NCI-H2227 treated with DMSO at 0.1 percent for 48 hours (cell line): Measurements from ENCODE around the gene KCND2.
"Not testable (repeated sequence)": the region's sequence is repeated elsewhere in the genome, so short reads cannot be mapped to it uniquely, and the experiment has no call there.

Experiments
- DNase-seq: peaks from one replicate; lab custom pipeline; 2025; lab: John Stamatoyannopoulos, UW

KCND2 gene

GRCh38 chr7:120587243-120587642 is 314.3 kb downstream of the KCND2 start:
- no peak for DNase-seq

DNA sequence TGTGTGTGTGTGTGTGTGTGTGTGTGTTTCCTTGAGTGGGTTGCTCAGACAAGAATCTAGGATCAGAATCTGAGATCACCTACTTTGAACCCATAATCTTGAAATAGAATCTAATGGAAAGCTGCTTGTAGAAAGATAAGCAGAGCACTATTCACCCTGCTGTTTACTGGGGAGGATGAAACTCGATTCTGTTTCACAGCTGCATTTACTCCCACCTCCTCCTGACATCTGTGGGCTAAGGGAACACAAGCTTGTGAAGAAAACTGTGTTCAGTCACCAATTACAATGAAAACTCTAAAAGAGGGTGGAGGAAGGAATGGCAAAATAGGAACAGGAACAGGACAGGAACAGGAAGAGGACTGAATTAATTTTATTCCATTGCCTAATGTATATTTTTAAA is 315.4 kb downstream of the KCND2 start:
- DNase-seq, result no peak

- DNase-seq, result no peak
Observed at GRCh38 chr7:120588862-120589261, 315.9 kb downstream of the KCND2 start.

GRCh38 chr7:120600607-120601006 is 327.6 kb downstream of the KCND2 start:
- DNase-seq, result no peak

DNA sequence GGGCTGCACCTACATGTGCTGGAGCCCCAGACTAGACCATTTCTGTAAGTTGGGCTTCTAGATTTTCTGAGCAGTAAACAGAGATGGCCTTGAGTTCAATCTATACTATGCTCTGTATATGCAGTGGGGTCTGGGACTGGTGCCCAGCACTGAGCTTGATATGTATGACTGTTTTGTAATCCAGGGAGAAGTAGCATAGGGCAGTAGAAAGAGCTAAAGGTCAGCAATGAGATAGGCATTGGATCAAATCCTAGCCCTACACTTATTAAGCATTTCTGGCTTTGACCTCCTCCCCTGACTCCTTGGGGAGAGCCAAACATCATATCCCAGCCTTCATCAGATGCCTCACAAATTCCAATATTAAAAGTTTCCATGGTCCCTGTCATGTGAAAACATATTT is 330.4 kb downstream of the KCND2 start:
- no peak for DNase-seq

- DNase-seq, result peak; percentile 63
Observed at GRCh38 chr7:120609136-120609753, 336.3 kb downstream of the KCND2 start.

GRCh38 chr7:120611975-120612374 is 339.0 kb downstream of the KCND2 start:
- DNase-seq, result no peak

GRCh38 chr7:120615703-120616102 is 342.7 kb downstream of the KCND2 start:
- no peak for DNase-seq

- no peak for DNase-seq
Observed at GRCh38 chr7:120617275-120617674, 344.3 kb downstream of the KCND2 start.

GRCh38 chr7:120628251-120628650 is 355.3 kb downstream of the KCND2 start:
- DNase-seq, result no peak

DNA sequence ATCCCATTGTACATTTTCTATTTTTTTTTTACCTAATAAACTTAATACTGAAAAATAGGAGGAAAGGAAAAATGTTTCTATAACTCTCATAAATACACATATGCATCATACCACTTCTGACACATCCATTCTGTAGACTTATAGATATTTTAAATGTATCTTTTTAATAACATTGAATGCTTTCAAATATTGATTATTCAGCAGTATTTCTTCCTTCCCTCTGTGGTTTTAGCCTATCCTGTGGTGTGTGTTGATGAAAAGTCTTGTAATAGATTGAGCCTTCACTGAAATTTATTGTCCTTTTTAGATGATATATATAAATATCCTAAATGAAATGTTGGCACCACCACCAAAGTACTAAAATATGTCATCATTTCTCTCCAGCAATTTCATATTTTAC is 366.9 kb downstream of the KCND2 start:
- no peak for DNase-seq

DNA sequence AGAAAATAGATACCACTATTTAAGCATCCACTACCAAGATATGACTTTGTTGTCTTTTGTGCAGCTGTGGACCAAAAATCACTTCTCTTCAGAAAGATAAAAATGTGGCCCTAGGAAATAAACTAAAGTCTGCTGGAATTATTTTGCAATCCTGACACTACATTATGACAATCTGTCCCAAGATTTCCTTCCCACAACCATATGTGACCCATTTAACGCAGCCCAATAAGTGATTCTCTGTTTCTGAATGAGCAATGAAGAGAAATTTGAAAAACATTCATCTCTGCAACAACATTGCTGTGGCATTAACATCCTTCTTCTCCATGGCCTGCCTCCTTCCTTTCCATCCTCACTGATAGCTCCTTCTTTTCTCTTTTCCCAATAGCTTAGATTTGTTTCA is 373.0 kb downstream of the KCND2 start:
- DNase-seq, result no peak

DNA sequence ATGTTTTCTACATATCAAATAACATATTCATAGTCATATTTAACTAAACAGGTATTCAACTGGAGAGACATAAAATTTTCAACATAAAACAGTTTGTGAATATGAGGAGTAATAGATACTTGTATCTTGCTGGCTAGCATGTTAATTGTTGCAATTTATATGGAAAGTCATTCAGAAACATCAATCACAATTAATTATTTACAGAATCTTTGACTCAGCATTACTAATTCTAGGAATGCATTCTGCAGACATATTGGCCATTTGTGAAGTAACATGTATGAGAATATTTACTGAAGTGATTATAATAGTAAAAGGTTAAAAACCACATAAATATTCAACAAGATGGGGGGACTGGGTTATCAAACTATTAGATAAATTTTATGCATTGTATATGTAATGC is 381.3 kb downstream of the KCND2 start:
- DNase-seq, result no peak

DNA sequence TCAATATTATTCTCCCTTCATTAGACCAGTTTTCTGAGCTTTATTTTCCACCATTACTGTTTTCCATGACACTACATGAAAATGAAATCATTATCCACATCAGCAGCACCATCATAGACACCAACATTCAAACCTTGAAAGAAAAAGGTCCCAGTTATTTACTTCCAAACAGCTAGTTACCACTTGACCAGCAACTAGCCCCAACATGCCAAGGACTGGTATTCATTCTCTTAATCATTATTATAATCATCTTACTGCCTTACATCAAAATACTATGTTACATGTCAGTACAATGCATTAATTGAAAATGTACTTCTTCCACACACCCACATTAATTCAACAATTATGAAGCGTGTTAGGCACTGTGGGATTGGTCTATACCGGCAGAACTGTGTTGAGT is 385.5 kb downstream of the KCND2 start:
- no peak for DNase-seq

GRCh38 chr7:120662291-120662690 is 389.3 kb downstream of the KCND2 start:
- DNase-seq, result no peak

DNA sequence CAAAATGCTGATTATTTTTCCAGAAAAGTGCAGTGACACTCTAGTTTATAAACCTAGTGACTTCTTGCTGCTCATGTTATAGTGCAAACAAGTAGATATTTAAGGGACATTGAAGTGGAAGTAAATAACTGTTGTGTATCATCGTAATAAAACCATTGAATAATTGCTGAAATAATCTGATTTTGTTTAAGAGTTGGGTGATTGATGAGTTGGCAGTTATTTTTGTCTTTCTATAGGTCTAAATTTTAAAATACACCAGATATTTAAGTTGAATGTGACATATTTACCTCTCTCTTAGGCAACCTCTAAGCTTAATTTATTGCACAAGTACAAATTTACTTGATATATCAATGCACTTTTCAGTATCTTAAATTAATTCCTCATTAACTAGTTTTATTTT is 392.1 kb downstream of the KCND2 start:
- no peak for DNase-seq

DNA sequence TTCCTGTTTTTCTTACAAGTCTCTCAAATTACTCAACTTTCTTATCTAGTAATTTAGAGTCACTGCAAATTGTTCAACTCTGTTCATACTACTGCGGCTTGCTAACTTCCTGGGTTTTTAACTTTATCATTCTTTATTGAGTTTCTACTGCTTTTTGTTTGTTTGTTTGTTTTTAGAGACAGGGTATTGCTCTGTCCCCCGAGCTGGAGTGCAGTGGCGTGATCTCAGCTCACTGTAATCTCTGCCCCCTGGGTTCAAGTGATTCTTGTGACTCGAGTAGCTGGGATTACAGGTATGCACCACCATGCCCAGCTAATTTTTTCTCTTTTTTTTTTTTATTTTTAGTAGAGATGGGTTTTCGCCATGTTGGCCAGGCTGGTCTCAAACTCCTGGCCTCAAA is 402.1 kb downstream of the KCND2 start:
- no peak for DNase-seq

DNA sequence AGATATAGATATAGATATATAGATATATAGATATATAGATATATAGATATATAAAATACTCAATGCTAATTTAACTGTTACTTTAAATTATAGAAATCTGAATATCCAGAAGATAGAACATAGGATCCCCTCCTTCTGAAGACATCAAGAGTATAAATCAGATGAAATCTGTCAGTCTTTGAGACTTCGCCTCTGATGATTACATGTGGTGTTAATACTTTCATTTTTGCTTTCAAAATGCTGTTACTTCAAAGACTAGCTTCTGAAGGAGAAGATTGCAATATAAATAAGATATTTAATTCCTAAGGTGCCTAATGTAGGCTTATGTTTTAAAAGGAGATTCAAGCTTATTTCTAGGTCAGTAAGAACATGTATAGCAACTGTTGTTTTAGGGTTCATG is 404.6 kb downstream of the KCND2 start:
- no peak for DNase-seq

DNA sequence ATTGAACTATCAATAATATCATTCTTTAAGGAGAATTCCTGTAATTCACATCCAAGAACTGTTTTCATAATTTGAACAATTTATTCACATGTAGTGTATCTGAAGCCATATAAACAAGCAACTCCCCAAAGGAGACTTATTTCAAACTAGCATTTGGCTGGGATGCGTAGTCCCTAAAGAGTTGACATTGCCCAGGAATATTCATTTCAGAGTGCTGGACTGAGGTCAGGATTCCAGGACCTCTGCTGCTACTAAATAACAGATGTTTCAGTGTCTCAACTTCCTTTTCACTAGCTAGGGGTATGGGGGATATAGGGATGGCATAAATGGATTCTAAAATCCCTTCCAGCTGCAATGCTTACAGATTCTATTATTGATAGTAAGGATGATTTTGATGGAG is 408.0 kb downstream of the KCND2 start:
- DNase-seq, result no peak

DNA sequence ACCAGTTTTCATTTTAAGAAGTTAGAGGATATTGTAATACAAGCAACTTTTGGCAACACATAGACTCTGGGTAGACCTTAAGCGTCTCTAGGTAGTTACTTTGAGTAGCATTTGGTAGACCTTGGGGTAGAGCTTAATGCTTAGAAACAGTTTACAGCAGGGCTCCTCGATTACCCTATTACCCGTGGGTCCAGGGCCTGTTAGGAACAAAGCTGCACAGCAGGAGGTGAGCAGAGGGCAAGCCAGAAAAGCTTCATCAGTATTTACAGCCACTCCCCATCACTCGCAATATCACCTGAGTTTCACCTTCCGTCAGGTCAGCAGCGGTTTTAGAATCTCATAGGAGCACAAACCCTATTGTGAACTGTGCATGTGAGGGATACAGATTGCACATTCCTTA is 411.5 kb downstream of the KCND2 start:
- DNase-seq, result no peak

DNA sequence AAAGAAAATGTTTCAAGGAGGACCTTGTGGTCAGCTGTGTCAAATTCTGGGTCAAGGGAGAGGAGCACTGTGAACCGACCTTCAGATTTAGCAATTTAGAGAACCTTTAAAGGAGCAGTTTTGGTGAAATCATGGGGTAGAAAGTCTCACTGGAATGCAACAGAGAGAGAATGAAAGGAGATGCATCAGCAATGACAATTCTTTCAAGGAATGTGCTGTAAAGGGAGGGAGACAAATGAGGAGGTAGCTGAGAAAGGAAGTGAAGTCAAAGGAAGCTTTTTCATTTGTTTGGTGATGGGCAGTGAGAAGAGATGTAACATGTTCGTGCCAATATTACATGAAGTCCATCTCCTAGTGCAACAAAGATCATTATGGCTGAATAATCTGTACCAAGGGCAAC is 418.9 kb downstream of the KCND2 start:
- no peak for DNase-seq

DNA sequence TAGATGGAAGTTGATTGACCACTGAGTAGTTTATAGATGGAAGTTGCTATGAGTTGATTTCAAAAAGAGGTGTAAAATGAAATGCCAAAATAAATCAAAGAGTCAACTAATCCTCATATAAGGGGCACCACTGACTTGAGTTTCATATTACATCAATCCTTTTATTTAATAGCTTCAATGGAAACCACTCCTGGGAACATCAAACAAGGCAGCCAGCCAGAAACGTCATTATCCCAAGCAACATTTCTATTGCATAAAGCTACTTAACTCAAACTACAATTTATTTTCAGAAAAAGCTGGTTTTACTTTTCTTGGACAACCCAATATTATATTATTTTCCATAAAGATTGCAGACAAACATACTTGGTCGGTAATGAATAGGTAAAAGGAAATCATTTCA is 422.9 kb downstream of the KCND2 start:
- no peak for DNase-seq

DNA sequence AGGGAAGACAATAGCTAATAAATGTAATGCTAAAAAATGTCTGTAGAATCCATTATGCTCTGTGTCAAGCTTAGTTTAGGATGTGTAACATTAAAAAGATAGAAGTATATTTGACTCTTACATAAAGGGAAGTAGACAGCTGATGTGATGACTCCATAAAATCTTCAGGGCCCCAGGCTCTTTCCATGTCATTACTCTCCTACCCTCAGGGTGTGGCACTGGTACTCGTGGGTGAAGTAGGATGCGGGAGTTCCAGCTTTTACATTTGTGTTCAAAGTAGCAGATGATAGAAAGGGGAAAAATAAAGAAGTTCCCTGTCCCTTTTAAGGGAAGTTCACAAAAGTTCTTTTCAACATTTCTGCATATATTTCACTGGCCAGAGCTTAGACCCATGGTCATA is 427.8 kb downstream of the KCND2 start:
- no peak for DNase-seq

GRCh38 chr7:120702408-120702807 is 429.4 kb downstream of the KCND2 start:
- DNase-seq, result not testable (repeated sequence)
